GM21381 (cell line): Measurements from ENCODE around the gene KCNC2.

Source experiments
- ATAC-seq: cut with Tn5 transposase; IDR thresholded peaks from one replicate; pipeline ENCODE4 v1.9.1; 2021; ENCODE audit warnings: mild to moderate bottlenecking, moderate library complexity; ENCODE audit not compliant: unreplicated experiment

KCNC2 gene

DNA sequence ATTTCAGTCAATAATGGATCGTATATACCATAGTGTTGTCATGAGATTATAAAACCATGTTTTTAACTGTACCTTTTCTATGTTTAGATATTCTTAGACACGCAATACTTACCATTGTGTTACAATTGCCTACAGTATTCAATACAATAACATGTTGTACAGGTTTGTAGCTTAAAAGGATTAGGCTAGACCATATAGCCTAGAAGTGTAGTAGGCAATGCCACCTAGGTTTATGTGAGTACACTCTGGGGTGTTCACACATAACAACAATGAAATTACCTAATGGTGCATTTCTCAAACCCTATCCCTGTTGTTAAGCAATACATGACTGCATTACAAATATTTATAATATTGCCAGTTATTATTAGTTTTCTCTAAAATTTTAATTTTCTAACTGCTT, 144.2 kb downstream of the KCNC2 start:
- no peak for ATAC-seq

DNA sequence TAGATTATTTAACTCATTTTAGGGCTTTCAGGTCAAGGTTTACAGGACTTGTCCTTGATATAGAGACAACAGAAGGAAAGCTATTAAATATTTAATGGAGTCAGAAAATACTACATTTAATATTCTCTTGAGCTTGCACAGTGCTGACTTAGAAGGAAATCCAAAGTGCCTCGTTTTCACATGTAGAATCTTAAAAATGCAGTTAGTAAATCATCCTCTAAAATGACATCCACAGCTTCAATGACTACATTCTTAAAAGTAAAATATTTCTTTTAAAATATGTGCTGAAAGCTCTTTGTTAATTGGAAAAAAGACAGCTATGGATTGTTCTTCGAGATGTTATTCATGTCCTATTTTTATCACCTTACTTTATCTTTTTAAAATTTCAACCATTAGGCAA, 146.9 kb downstream of the KCNC2 start:
- ATAC-seq: no peak

DNA sequence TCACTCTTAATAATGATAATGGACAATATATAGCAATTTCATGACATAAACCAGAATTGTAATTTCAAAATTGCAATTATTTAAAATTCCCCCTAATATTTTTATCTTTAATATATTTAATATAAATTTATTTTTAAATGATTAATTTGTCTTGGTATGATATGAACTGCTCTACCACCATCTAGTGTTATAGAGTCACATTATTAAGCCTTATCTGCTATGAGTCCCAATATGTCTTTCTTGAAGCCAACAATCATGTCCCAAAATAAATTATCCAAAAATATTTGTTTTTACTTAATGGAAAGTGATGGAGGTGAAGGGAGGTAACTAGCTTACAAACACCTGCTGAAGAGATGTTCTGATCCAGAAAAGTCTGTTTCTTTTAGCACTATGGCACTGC, 151.4 kb downstream of the KCNC2 start:
- no peak for ATAC-seq

DNA sequence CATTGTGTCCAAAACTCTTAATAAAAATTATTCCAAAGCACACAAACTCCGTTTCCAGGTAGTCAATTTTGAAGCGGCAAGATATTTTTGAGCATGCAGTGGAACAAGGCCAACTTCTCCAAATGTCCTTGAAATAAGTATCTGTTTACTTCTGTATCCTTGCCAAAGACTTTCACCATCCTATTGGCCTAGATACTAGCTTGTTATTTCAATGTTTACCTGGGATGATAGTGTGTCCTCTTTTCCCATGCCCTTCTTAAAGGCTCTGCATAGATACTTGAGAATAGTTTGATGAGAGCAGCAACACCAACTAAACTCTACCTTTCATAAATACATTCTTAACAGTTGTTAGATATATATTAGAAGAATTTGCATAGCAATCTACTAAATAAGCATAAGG, 160.9 kb downstream of the KCNC2 start:
- ATAC-seq: no peak

DNA sequence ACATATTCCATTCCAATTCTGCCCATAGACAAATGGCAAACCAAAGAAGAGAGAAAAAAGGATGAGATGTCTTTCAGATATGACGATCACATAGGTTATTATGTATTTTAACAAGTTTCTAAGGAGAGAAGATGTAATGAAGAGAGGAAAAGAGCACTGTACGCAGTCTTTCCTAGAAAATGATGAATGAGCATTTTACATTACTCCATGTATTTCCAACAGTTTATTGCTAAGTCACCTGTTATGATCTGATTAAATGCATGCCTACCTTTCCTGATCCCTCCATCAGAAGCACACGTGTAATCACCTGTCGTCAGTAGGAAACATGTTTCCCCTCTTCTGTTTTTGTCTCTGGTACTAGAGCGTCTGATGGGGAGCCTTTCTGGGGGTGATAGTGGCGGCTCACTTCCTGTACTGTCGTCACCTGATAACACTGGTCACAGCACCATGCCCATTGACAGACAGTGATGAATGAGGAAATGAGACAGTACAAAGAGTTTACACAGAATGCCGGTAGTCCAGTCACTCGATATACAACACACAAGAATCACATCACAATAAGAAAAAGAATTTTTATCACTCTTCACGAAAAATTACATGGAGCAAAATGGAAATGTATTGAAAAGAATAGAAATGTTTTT, 161.6 kb downstream of the KCNC2 start:
- no peak for ATAC-seq

DNA sequence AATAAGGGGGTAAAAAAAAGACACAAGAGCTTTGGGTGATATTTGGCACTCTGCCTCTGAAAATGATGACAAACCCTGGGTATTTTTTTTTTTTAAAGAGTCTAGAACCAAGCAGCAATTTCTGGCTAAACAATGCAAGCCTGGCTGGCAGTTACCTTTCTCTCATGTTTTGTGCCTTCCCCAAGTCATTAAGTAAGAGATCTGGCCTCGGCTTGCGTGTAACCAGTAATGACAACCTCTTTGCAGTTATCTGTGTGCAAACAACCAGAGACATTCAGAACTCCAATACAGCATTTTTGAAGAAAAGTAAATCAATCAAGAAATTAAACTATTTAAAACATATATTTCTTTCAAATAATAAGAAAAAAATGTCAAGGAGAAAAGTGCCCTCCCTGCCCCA, 167.5 kb downstream of the KCNC2 start:
- ATAC-seq: no peak

DNA sequence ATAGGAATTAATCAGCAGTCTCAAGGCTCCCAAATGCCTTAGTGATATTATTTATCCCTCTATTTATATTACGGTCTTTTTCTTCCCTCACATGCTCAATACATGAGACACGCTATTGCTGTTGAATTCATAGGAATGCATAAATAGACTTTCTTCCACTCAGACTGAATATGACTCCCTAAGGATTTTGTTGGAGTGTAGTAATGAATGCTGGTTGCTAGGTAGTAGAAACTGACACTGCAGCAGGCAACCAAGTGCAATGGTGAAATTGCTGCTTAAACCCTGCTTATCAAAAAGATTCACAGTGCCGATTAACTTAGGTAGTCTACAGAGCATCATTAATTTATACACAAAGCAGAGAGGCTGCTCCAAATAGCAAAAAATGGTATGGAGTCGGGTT, 168.2 kb downstream of the KCNC2 start:
- no peak for ATAC-seq

DNA sequence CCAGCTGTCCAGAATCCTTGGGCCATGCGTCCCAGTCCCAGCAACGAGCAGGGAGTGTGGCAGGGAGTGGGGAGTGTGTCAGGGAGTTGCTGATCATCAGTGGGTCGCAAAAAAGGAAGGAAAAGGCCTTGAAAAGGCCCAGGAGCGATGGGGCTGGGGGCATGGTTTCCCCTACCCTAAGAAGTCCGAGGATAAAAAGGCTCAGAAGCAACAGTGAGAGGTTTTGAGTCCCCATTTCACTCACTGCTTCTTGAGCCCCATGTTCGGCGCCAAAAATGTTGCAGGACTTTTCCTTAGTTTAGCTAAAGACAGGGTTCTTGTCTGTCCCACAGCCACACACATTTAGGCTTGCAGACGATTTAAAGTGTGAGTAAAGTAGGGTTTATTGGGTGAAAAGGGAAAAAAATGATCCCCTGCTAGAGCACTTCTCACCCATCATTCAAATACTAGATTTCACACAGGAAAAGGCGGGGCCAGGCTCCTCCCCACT, 189.5 kb downstream of the KCNC2 start:
- no peak for ATAC-seq

DNA sequence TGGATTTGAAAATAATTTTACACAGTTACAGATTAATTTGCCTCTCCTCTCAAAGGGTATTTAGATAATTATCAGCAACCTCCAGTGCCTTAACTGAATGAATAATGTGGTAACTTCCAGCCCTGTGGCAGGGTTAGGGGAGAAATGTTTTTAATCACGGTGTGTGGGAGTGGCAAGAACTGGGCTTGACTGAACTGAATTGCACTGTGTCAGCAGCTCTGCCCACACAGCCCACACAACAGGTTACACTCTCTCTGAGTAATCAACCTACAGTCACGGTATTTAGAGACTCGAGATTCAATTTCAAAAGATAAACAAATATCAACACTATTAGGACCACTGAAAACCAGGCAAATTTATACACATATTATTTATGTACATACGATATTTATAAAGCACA, 198.5 kb downstream of the KCNC2 start:
- no peak for ATAC-seq

DNA sequence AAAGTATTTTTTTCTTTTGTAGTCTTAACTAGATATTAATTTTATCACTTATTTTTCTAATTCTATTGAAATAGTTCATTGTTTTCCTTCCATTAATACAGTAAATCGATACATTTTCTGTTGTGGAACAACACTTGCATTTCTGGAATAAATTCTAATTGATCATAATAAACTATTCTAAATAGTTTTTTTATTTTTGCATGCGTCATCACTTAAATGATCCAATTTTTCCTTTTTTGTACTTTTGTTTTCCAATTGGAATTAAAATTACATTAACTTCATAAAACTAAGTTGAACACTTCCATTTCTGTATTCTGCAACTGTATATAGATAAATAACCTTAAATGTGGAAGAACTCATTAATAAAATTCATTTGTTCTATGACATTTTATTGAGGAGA, 202.5 kb downstream of the KCNC2 start:
- no peak for ATAC-seq

DNA sequence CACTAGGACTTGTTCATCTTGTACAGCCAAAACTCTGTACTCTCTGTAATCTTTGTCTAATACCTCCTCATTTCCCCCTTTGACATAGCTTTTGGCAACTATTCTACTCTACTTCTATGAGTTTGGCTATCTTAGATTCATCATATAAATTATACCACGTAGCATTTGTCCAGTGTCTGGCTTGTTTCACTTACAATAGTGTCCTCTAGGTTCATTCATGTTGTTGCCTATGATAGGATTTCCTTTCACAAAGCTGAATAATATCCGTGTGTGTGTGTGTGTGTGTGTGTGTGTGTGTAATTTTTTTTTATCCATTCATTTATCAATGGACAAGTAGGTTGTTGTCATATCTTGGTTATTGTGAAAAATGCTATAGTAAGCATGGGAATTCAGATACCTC, 209.5 kb downstream of the KCNC2 start:
- ATAC-seq: no peak

DNA sequence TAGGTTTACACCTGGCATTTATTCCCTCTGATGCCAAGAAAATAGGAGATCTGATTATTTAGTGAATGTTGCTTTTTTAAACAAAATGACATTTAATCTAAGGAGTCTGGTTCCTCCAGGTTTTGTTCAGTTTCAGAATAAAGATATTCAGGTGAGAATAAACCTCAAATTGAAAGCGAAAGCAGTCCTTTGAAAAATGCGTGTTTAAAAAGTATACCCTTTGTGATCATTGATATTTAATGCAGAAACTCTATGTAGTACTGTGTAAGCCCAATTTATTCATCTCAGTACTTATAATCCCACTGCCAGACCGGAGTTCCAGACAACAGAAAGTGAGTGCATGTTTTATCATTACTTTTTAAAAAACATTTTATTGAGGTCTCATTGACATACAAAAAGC, 210.2 kb downstream of the KCNC2 start:
- ATAC-seq: no peak
